GM12892 (cell line): ENCODE results near the gene RFTN1.
"Not testable (repeated sequence)": the region's sequence is repeated elsewhere in the genome, so short reads cannot be mapped to it uniquely, and the experiment has no call there.

Experiments used
- DNase-seq: peaks from one replicate; pipeline ENCODE4 v3.0.0; 2011; ENCODE audit not compliant: insufficient read length
- FAIRE-seq: peaks from 2 replicates; lab custom pipeline; 2011; peaks lifted over from hg19 to GRCh38; lab: Jason Lieb, UNC
- POLR2A ChIP-seq: IDR thresholded peaks from 2 replicates; pipeline ENCODE4 v1.6.1; 2011; ENCODE audit warnings: low read depth, low read length, control low read depth
- POLR2AphosphoS5 ChIP-seq: IDR thresholded peaks from 2 replicates; pipeline ENCODE4 v1.6.1; 2011; ENCODE audit warnings: low read depth, low read length, control low read depth
- TAF1 ChIP-seq: IDR thresholded peaks from 2 replicates; pipeline ENCODE4 v1.6.1; 2011; ENCODE audit warnings: low read depth, mild to moderate bottlenecking, control low read depth, low read length, borderline replicate concordance

Gene RFTN1

GRCh38 chr3:16490062-16490619, 23.4 kb downstream of the RFTN1 start:
- TF ChIP-seq POLR2AphosphoS5: no peak
- 0 out of 2 replicates have a peak, but pooled peaks have one; percentile 36 for TF ChIP-seq POLR2A
- TF ChIP-seq TAF1: no peak
- DNase-seq (no peak), FAIRE-seq (no peak)

GRCh38 chr3:16489326-16490061, 24.0 kb downstream of the RFTN1 start:
- FAIRE-seq: not testable (repeated sequence)

GRCh38 chr3:16488637-16489036, 24.9 kb downstream of the RFTN1 start:
- TF ChIP-seq POLR2A: no peak
- TF ChIP-seq TAF1: no peak
- TF ChIP-seq POLR2AphosphoS5: no peak
- DNase-seq (no peak), FAIRE-seq (no peak)

More at GRCh38 chr3:16489326-16490061, 24.0 kb downstream of the RFTN1 start:
- DNase-seq: not testable (repeated sequence)

DNA sequence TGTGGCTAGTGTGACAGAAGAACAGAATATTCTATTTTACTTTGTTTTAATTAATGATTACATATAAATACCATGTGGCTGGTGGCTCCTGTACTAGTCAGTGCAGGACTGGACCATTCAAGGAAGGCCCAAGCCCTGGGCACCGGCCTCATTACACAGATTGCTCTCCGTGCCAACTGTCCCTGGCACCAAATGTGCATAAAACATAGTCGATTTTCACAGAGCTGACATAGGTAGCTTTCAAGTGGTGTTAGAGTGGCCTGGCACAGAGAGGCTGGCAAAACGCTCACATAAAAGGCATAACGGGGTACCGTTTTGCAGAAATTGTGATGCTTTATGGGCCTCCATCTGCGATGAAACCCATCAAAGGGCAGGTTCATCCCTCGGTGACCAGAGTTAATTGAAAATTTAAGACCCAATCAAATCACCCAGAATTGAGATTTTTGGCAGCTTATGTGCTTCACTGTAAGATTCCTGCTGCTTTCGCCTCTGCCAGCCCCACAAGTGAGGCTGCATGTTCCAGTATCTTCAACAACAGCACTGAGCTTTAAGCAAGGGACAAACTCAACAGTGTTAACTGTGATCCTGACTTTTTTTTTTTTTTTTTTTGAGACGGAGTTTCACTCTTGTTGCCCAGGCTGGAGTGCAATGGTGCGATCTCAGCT, 25.9 kb downstream of the RFTN1 start:
- TF ChIP-seq POLR2A: no peak
- no peak for TF ChIP-seq TAF1
- TF ChIP-seq POLR2AphosphoS5: no peak
- FAIRE-seq: no peak
- no peak for DNase-seq

- TF ChIP-seq POLR2A: no peak
- no peak for TF ChIP-seq TAF1
- TF ChIP-seq POLR2AphosphoS5: no peak
- DNase-seq: no peak
- FAIRE-seq: no peak
Observed at GRCh38 chr3:16486951-16487480, 26.5 kb downstream of the RFTN1 start.

DNA sequence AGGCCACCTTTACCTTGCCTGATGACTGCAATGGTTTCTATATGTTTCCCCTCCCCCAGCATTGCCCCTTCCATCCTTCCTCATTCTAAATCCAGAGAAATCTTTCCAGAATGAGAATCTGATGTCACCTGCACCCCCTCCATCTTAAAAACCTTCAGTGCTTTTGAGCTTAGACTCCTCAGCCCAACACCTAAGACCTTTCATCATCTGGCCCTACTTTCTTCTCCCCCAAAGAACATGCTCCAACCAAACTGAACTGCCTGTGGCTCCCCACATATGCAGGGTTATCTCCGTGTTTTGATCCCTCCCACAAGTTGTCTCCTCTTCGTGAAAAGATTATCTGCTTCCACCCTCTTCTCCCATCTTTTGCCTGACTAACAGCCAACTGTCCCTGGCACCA, 27.3 kb downstream of the RFTN1 start:
- TF ChIP-seq POLR2AphosphoS5: no peak
- no peak for TF ChIP-seq TAF1
- TF ChIP-seq POLR2A: no peak
- DNase-seq: no peak
- FAIRE-seq: no peak

GRCh38 chr3:16485395-16485992, 28.0 kb downstream of the RFTN1 start:
- FAIRE-seq (no peak), DNase-seq (no peak)
- TF ChIP-seq TAF1 (no peak), POLR2AphosphoS5 (no peak), POLR2A (no peak)

DNA sequence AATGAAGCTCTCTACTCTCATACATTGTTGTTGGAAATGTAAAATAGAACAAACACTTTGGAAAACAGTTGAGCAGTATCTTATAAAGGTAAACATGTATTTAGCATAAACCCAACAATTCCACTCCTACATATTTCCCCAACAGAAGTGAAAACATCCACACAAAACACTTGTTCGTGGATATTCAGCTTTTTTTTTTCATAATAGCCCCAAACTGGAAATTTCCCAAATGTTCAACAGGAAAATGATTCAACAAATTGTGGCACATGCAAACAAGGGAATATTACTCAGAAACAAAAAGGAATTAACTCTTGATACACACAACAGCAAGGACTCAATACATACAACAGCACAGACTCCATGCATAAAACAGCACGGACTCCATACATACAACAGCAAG, 28.5 kb downstream of the RFTN1 start:
- no peak for DNase-seq
- no peak for FAIRE-seq
- TF ChIP-seq TAF1: no peak
- no peak for TF ChIP-seq POLR2A
- TF ChIP-seq POLR2AphosphoS5: no peak

DNA sequence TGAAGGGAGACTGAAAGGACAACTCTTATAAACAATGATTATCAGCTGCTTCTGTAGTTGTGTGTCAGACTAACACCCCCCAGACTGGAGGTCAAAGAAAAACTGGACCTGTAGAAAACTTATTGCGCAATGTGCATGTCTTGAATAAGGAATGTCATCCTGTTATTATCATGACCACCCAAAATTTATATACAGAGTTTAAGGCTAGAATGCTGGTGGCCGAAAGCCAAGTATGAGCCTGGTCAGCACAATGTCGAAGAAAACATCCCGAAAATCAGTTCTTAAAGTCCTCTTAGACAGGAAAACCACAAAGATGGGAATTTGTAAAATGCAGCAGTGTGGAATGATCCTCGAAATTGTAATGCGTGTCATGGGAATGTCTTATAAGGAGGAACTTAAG, 29.3 kb downstream of the RFTN1 start:
- FAIRE-seq: no peak

DNA sequence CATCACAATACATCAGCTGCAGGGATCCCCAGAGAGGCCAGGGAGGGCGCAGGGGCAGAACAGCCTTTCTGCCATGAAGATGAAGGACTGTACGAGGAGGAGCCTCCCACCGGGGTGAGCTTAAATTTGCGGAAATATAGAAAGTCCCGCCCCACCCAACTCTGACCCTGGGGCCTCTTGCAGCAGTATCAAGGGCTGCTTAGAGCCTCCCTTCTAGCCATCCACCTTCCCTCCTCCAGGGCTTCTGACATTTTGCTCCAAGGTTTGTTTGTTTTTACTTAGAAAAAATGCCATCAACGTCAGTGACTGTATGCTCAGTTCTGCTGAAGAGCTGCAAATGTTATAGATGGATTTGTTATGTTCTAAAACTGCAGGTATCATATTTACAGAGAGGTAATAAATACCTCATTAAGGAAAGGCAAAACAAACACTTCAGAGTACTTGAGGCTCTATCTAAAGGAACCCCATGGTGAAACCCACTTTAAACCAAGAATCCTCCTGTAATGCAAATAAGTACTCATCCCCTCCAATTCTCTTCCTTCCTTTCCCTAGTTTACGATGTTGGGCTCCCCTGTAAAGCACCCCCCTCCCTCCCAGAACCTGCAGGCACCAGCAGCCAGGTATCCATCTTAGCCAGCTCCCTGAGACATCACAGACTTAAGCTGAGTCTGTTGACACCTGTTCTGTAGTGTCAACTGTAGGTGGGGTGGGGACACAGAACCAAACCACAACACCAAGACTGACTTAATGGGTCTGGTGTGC, 30.5 kb downstream of the RFTN1 start:
- DNase-seq: no peak
- TF ChIP-seq POLR2A: no peak
- no peak for TF ChIP-seq POLR2AphosphoS5
- no peak for TF ChIP-seq TAF1
- peak; percentile 71 for FAIRE-seq

More for the DNA sequence above, 29.3 kb downstream of the RFTN1 start:
- TF ChIP-seq POLR2A: no peak
- TF ChIP-seq TAF1: no peak
- TF ChIP-seq POLR2AphosphoS5: no peak
- no peak for DNase-seq
